GM18511 (cell line): ENCODE measurements around the gene MAP1LC3B.

Source experiments
- ATAC-seq: cut with Tn5 transposase; IDR thresholded peaks from one replicate; pipeline ENCODE4 v1.9.1; 2021; ENCODE audit warnings: mild to moderate bottlenecking, moderate library complexity; ENCODE audit not compliant: unreplicated experiment

The MAP1LC3B gene

GRCh38 chr16:87391950-87392820, at the start of gene MAP1LC3B:
Gene MAP1LC3B, plus strand, starts transcription at chr16:87392336. Its CDS starts 92 bp downstream, at chr16:87392428.
- peak; percentile 60 for ATAC-seq

DNA sequence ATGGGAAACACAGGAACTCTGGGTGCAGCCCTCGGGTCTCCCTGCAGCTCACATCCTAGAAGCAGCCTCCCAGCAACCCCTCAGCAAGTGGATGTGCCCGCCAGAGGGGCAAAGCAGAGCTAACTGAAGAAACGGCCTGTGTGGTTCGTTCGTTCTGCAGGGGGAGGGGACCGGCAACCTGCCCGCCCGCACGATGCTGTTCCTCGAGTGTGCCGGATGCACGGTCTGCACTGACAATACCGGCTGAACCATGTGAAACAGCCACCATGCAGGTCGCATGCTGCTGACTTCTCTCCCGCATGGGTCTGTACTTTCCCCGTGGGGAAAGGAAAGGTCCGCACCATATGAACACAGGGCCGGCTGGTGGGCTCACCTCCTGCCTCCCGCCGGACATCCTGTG, 49.6 kb upstream of the MAP1LC3B start:
- no peak for ATAC-seq

- no peak for ATAC-seq
Observed at GRCh38 chr16:87342978-87343752, 49.0 kb upstream of the MAP1LC3B start.

GRCh38 chr16:87343753-87344050, 48.4 kb upstream of the MAP1LC3B start:
- no peak for ATAC-seq

DNA sequence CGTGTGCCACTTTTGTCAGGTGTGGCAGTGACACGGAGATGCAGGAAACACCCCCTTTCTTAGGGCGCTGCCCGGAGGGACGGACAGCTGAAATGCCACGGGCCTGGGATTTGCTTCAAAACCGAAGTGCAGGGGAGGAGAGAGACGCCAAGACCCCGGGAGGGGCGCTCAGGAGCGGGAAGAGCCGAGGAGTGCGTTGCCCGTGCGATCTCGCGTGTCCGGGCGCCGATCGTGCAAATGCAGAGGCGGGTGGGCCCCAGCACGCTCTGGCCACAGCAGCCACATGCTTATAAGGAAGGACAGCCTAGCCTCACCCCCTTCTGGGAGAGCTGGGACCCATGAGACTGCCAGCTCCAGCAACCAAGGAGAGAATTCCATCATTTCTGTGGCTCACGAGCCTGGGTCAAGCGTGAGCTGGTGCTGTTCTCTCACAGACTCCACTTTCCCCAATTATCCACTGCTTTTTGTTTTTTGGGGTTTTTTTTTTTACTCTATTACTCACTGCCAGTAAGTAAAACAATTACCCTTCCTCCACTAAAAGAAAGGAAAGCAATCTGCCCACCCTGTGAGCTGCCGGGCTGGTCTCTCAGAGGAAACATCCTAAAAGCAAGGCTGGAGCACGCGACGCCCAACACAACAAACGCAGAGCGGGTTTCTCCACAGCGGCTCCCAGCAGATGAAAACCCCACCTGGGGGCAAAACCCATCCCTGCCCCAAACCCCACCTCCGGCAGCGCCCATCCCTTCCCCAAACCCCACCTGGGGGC, 47.8 kb upstream of the MAP1LC3B start:
- no peak for ATAC-seq

DNA sequence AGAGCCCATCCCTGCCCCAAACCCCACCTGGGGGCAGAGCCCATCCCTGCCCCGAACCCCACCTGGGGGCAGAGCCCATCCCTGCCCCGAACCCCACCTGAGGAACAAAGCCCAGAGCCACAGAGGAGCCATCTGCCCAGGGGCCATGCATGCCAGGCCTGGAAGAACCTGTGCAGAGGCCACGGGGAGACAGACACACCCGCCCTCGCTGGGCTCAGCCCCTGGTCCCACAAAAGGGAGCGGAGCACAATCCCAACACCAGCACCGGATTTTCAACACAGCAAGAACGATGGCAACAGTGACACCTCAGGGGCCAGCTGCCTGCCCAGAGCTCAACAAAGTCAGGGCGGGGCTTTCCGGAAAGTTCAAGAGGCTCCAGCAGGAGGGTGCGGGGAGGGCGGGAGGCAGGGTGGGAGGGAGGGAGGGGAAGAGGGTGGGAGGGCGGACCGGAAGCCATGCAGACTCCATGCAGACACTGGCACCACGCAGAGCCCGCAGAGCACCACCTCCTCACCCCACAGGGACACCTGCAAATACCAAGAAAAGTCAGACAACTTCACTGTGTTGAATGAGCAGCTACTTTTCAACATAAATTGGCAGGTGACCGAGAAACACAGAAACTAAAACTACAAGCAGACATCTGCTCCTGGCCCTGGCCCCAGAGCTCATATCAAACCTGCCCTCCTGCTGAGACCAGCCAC, 47.1 kb upstream of the MAP1LC3B start:
- ATAC-seq, result no peak

- no peak for ATAC-seq
Observed at GRCh38 chr16:87345726-87346424, 46.3 kb upstream of the MAP1LC3B start.

GRCh38 chr16:87346517-87347060, 45.5 kb upstream of the MAP1LC3B start:
- ATAC-seq, result no peak

GRCh38 chr16:87347932-87348615, 44.1 kb upstream of the MAP1LC3B start:
- ATAC-seq, result no peak

DNA sequence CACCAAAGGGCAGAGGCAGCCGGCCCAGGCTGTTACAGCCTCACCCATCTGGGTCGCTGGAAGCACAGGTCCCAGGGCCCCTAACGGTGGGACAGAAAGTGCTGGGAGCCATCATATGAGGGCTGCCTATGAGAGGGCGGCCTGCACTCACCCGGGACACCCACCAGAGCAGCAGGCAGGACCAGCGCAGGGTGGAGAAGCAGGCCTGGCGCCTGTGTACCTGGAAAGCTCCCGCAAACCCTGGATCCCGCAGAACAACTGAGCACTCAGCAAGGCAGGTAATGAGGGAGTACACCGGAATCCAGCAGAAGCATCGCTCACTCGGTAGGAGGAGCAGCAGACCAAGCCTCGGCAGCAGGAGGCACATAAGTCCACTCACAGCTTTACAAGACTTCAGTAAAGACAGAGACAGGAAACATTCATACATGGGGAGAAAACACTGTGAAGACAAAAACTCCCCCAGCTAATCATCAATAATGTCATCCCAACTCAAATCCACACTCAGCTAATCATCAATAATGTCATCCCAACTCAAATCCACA, 43.4 kb upstream of the MAP1LC3B start:
- ATAC-seq, result no peak

DNA sequence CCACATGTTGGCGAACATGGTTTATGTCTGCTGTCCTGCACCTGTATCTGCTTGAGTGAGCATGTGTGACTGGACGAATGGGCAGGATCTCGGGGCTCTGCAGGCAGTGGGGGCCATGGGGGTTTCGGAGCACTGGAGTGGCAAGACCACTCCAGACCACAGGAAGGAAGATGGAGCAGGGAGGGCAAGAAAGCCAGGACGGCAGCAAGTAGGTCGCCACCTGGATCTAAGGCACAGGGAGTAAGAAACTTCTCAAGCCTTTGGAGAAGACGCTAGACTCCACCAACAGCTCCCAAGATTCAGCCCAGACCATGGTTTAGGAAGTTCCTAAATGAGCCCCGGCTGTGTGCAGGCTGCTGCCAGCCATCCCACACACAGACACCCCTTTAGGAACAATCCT, 42.1 kb upstream of the MAP1LC3B start:
- ATAC-seq, result no peak

DNA sequence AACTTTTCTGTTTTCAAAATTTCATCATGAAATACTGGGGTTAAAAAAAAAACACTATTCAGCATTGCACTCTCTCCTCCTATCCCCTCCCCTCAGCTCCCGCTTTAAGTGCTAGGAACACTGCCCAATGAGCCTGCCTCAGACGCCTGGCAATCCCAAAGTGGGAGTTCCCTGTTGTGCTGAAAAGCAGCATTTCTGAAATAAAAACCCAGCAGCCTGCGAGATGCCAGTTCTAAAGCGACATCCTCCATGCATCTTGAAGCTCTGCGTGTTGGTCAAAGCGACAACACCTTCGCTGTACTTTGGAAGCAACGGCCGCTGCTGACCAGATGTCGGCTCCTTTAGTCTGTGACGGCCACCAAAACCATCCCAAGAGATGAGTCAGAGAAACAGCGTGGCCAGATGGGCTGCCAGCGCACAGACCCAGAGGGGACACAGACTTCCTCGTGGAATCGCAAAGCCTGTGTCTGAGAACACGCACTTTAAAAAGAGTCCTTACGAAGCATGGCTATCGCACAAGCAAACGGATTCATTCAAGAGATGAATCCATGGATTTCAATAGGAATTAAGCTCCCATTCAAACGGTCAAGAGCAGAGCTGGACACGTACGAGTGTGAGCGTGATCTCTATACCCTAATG, 41.3 kb upstream of the MAP1LC3B start:
- no peak for ATAC-seq

DNA sequence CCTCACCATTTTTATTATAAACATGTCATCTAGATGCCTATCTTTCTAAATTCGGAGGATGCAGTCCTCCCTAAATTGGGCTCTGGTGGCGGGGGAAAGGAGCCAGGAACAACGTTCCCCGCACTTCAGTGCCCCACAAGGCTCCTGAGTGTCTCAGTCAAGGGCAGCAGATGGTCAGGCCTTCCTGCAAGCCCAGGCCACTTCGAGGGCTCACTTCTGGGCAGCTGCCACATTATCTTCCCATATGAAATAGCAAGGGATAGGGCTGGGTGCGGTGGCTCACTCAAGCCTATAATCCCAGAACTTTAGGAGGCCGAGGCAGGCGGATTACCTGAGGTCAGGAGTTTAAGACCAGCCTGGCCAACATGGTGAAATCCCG, 40.8 kb upstream of the MAP1LC3B start:
- ATAC-seq, result no peak

DNA sequence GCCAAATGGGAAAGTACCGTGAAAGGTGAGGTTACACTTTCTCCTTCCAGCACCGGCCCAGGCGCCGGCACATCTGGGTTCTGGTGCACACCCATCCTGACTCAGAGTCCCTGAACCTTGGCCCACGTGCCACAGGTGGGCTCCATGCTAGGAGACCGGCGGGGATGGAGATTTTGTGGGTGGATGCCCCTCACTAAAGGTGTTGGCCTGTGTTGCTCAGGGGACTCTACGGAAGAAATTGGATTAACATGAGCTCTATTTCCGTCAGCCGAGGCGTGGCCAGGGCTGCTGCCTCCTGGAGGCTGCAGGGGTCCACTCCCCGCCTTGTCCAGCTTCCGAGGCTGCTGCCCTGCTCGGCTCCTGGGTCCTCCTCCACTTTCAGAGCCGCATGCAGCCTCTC, 39.3 kb upstream of the MAP1LC3B start:
- ATAC-seq, result no peak

GRCh38 chr16:87353613-87354012, 38.5 kb upstream of the MAP1LC3B start:
- ATAC-seq, result no peak

GRCh38 chr16:87356491-87356853, 35.7 kb upstream of the MAP1LC3B start:
- no peak for ATAC-seq

- ATAC-seq, result no peak
Observed at GRCh38 chr16:87358250-87358649, 33.9 kb upstream of the MAP1LC3B start.

DNA sequence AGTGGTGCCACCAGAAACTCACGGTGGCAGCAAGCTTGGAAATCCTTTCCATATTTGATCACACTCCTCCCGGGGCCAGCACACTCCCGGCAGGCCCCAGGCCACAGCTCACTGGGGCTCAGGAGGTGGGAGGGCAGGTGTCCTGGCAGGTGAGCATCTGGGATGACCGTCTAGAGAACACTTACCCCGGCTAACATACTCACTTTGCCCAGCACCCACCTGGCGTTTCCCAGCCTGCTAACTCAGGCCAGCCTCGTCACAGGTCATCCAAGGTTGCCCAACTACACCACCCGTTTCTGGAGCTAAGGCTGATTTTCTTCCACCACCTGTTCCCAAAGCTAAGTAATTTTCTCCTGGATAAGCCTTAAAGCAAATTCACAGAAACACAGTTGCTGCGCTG, 33.4 kb upstream of the MAP1LC3B start:
- ATAC-seq, result no peak

- ATAC-seq, result no peak
Observed at GRCh38 chr16:87359121-87359520, 33.0 kb upstream of the MAP1LC3B start.
